AG09319 (cell line): ENCODE data around the gene GALNT16.

ENCODE experiments used
- DNase-seq: peaks from one replicate; pipeline ENCODE4 v3.0.0-alpha.2; 2010; ENCODE audit warnings: low read depth; ENCODE audit errors: extremely low read depth
- CTCF ChIP-seq: IDR thresholded peaks from 2 replicates; pipeline ENCODE4 v1.5.1; 2011; ENCODE audit warnings: low read depth, mild to moderate bottlenecking, inconsistent platforms, low read length, moderate library complexity

The GALNT16 gene

GRCh38 chr14:69234106-69234505 lies 25.9 kb upstream of the GALNT16 start:
- no peak for TF ChIP-seq CTCF
- no peak for DNase-seq

GRCh38 chr14:69235708-69236107 lies 24.2 kb upstream of the GALNT16 start:
- DNase-seq, result no peak

GRCh38 chr14:69237142-69237541 lies 22.8 kb upstream of the GALNT16 start:
- no peak for DNase-seq
- no peak for TF ChIP-seq CTCF

More at GRCh38 chr14:69235708-69236107, 24.2 kb upstream of the GALNT16 start:
- TF ChIP-seq CTCF, result no peak

- DNase-seq, result no peak
- TF ChIP-seq CTCF, result no peak
Measured at GRCh38 chr14:69237584-69237983, 22.4 kb upstream of the GALNT16 start.

GRCh38 chr14:69238883-69239282 lies 21.1 kb upstream of the GALNT16 start:
- no peak for DNase-seq
- no peak for TF ChIP-seq CTCF

- no peak for DNase-seq
- TF ChIP-seq CTCF, result no peak
Measured at GRCh38 chr14:69240527-69241173, 19.3 kb upstream of the GALNT16 start.

- DNase-seq, result no peak
- no peak for TF ChIP-seq CTCF
Measured at GRCh38 chr14:69241577-69241976, 18.4 kb upstream of the GALNT16 start.
